ENCODE data around the gene TNS3.

- TF ChIP-seq, protein P1, sequence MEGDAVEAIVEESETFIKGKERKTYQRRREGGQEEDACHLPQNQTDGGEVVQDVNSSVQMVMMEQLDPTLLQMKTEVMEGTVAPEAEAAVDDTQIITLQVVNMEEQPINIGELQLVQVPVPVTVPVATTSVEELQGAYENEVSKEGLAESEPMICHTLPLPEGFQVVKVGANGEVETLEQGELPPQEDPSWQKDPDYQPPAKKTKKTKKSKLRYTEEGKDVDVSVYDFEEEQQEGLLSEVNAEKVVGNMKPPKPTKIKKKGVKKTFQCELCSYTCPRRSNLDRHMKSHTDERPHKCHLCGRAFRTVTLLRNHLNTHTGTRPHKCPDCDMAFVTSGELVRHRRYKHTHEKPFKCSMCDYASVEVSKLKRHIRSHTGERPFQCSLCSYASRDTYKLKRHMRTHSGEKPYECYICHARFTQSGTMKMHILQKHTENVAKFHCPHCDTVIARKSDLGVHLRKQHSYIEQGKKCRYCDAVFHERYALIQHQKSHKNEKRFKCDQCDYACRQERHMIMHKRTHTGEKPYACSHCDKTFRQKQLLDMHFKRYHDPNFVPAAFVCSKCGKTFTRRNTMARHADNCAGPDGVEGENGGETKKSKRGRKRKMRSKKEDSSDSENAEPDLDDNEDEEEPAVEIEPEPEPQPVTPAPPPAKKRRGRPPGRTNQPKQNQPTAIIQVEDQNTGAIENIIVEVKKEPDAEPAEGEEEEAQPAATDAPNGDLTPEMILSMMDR (IDR thresholded peaks at IDR 0.05), result no peak
- TF ChIP-seq POLR2A (IDR thresholded peaks at IDR 0.05) (peak in 1 of 2 donors; percentile 13), EP300 (IDR thresholded peaks at IDR 0.05) (no peak)
Measured at GRCh38 chr7:47474937-47475879, 106.7 kb downstream of the TNS3 start.
